H9 (cell line): ENCODE measurements around the gene LPP. TPM values are rescaled to one million over a fixed set of nuclear protein-coding genes. Genes with fewer than 3 reads are reported as not detected.

Source experiments
- DNase-seq: peaks from one replicate; pipeline ENCODE4 v3.0.0-alpha.2; 2017
- H2AFZ ChIP-seq: one replicate; pipeline ENCODE4 v1.6.1; 2013; ENCODE audit warnings: mild to moderate bottlenecking, low read length, control low read depth, moderate library complexity
- H2AK5ac ChIP-seq: 2 replicates; pipeline ENCODE4 v1.6.1; 2013; ENCODE audit warnings: low read length, control low read depth, mixed read lengths; ENCODE audit not compliant: insufficient read length
- H2BK120ac ChIP-seq: one replicate; pipeline ENCODE4 v1.6.1; 2013; ENCODE audit warnings: low read depth, mild to moderate bottlenecking, low read length, control low read depth, inconsistent platforms; ENCODE audit not compliant: poor library complexity, severe bottlenecking
- H2BK12ac ChIP-seq: 2 replicates; pipeline ENCODE4 v1.6.1; 2013; ENCODE audit warnings: low read length, control low read depth, mixed read lengths, low read depth; ENCODE audit not compliant: insufficient read length
- H2BK15ac ChIP-seq: 2 replicates; pipeline ENCODE4 v1.6.1; 2013; ENCODE audit warnings: low read depth, low read length, control low read depth
- H2BK20ac ChIP-seq: one replicate; pipeline ENCODE4 v1.6.1; 2013; ENCODE audit warnings: low read depth, mild to moderate bottlenecking, low read length, control low read depth, inconsistent platforms; ENCODE audit not compliant: poor library complexity, severe bottlenecking
- H2BK5ac ChIP-seq: 2 replicates; pipeline ENCODE4 v1.6.1; 2013; ENCODE audit warnings: low read length, control low read depth, mixed read lengths; ENCODE audit not compliant: insufficient read length
- H3K14ac ChIP-seq: 2 replicates; pipeline ENCODE4 v1.6.1; 2013; ENCODE audit warnings: low read length, control low read depth; ENCODE audit not compliant: insufficient read depth
- H3K18ac ChIP-seq: 2 replicates; pipeline ENCODE4 v1.6.1; 2013; ENCODE audit warnings: low read depth, mild to moderate bottlenecking, mixed read lengths, low read length, control low read depth; ENCODE audit not compliant: insufficient read length
- H3K23ac ChIP-seq: 2 replicates; pipeline ENCODE4 v1.6.1; 2013; ENCODE audit warnings: low read length, control low read depth, mixed read lengths, low read depth; ENCODE audit not compliant: insufficient read length
- H3K23me2 ChIP-seq: 2 replicates; pipeline ENCODE4 v1.6.1; 2013; ENCODE audit warnings: low read depth, mild to moderate bottlenecking, mixed read lengths, low read length, control low read depth; ENCODE audit not compliant: insufficient read length, poor library complexity, severe bottlenecking
- H3K27ac ChIP-seq: 2 replicates; pipeline ENCODE4 v1.5.1; 2013; ENCODE audit warnings: low read length, control low read depth, mixed read lengths, low read depth; ENCODE audit not compliant: insufficient read length
- H3K27me3 ChIP-seq: 2 replicates; pipeline ENCODE4 v1.6.1; 2013; ENCODE audit warnings: low read length, control low read depth, inconsistent platforms; ENCODE audit not compliant: insufficient read depth
- H3K4ac ChIP-seq: 2 replicates; pipeline ENCODE4 v1.6.1; 2013; ENCODE audit warnings: low read depth, mild to moderate bottlenecking, control low read depth, inconsistent platforms, low read length, moderate library complexity
- H3K4me1 ChIP-seq: 2 replicates; pipeline ENCODE4 v1.6.1; 2013; ENCODE audit warnings: low read length, control low read depth, inconsistent platforms; ENCODE audit not compliant: insufficient read depth
- H3K4me2 ChIP-seq: 2 replicates; pipeline ENCODE4 v1.6.1; 2013; ENCODE audit warnings: low read length, control low read depth, mixed read lengths; ENCODE audit not compliant: insufficient read length, insufficient read depth
- H3K56ac ChIP-seq: 2 replicates; pipeline ENCODE4 v1.6.1; 2013; ENCODE audit warnings: low read depth, mild to moderate bottlenecking, mixed read lengths, low read length, control low read depth; ENCODE audit not compliant: insufficient read length
- H3K79me1 ChIP-seq: 2 replicates; pipeline ENCODE4 v1.6.1; 2013; ENCODE audit warnings: low read depth, mild to moderate bottlenecking, moderate library complexity, low read length, control low read depth, inconsistent platforms; ENCODE audit not compliant: insufficient read depth, poor library complexity, severe bottlenecking
- H3K79me2 ChIP-seq: 2 replicates; pipeline ENCODE4 v1.6.1; 2013; ENCODE audit warnings: low read length, control low read depth, inconsistent platforms; ENCODE audit not compliant: insufficient read depth
- H3K9ac ChIP-seq: 2 replicates; pipeline ENCODE4 v1.6.1; 2013; ENCODE audit warnings: low read length, control low read depth, mixed read lengths; ENCODE audit not compliant: insufficient read length; ENCODE audit errors: extremely low read depth
- H3K9me3 ChIP-seq: one replicate; pipeline ENCODE4 v1.6.1; 2013; ENCODE audit warnings: low read depth, low read length, inconsistent platforms; ENCODE audit not compliant: control insufficient read depth
- H3T11ph ChIP-seq: one replicate; pipeline ENCODE4 v1.6.1; 2013; ENCODE audit warnings: mild to moderate bottlenecking, low read length, control low read depth, inconsistent platforms
- H4K20me1 ChIP-seq: one replicate; pipeline ENCODE4 v1.6.1; 2013; ENCODE audit not compliant: control insufficient read depth, insufficient read length, insufficient read depth
- H4K5ac ChIP-seq: 2 replicates; pipeline ENCODE4 v1.6.1; 2013; ENCODE audit warnings: low read depth, mild to moderate bottlenecking, mixed read lengths, low read length, control low read depth; ENCODE audit not compliant: insufficient read length
- H4K8ac ChIP-seq: replicated peaks from 2 replicates; pipeline ENCODE4 v1.6.1; 2013; ENCODE audit warnings: low read length, control low read depth, mixed read lengths, low read depth; ENCODE audit not compliant: insufficient read length
- H4K91ac ChIP-seq: 2 replicates; pipeline ENCODE4 v1.6.1; 2013; ENCODE audit warnings: low read depth, mild to moderate bottlenecking, moderate library complexity, mixed read lengths, low read length, control low read depth; ENCODE audit not compliant: insufficient read length
- H3K27ac Mint-ChIP-seq, 3 experiments: 2 replicates in 2 of 3; 3 replicates in 1 of 3; pipeline ENCODE4 v1.8.0; 2020 to 2021; ENCODE audit warnings: mixed read lengths in 3 of 3, mild to moderate bottlenecking in 1 of 3, moderate library complexity in 1 of 3
- H3K27me3 Mint-ChIP-seq: 2 replicates; pipeline ENCODE4 v1.8.0; 2021; ENCODE audit warnings: low read depth, mild to moderate bottlenecking, moderate library complexity, mixed read lengths
- H3K36me3 Mint-ChIP-seq, 3 experiments: 2 replicates in 2 of 3; 3 replicates in 1 of 3; pipeline ENCODE4 v1.8.0; 2020 to 2021; ENCODE audit warnings: low read depth in 3 of 3, mixed read lengths in 3 of 3; ENCODE audit not compliant: insufficient read depth in 1 of 3
- H3K4me1 Mint-ChIP-seq, 2 experiments: 2 replicates each; pipeline ENCODE4 v1.8.0; 2020; ENCODE audit warnings: mixed read lengths in 2 of 2
- H3K4me3 Mint-ChIP-seq, 2 experiments: 2 replicates in 1 of 2; 3 replicates in 1 of 2; pipeline ENCODE4 v1.8.0; 2020 to 2021; ENCODE audit warnings: mild to moderate bottlenecking in 2 of 2, mixed read lengths in 2 of 2, moderate library complexity in 1 of 2
- H3K9me3 Mint-ChIP-seq, 2 experiments: 2 replicates in 1 of 2; 3 replicates in 1 of 2; pipeline ENCODE4 v1.8.0; 2020; ENCODE audit warnings: mild to moderate bottlenecking in 2 of 2, mixed read lengths in 2 of 2, moderate library complexity in 1 of 2
- CTCF ChIP-seq: fragments of 200-600 bp; sonication (generic); conservative IDR thresholded peaks from 3 replicates; pipeline ENCODE4 v1.8.0; 2021; ENCODE audit warnings: antibody characterized with exemption, mild to moderate bottlenecking
- WGBS: extraction: QIAGEN DNeasy Blood & Tissue Kit; methylation state at CpG from one replicate; pipeline ENCODE4 v1.1.7; 2013; ENCODE audit warnings: missing lambda C conversion rate, low lambda C conversion rate, mixed read lengths; ENCODE audit not compliant: insufficient read length; ENCODE audit errors: extremely low coverage; 5-methylcytosine and 5-hydroxymethylcytosine counted together
- total RNA-seq: library from RNA; stranded (reverse); gene quantifications from 2 replicates; pipeline ENCODE4 v1.2.1, GENCODE V29; 2021

LPP gene
- total RNA-seq, 1 experiment from 2014 or later = 64.6 TPM

GRCh38 chr3:188417271-188417696 lies 263.3 kb downstream of the LPP start:
- H4K91ac ChIP-seq = no peak overlapping the region
- H3T11ph ChIP-seq = no peak overlapping the region
- DNase-seq = no peak
- H3K4me1 Mint-ChIP-seq = no peaks in the 10 kb centered on the region
- H2AK5ac ChIP-seq = no peak overlapping the region
- H3K4me1 ChIP-seq = no peaks in the 10 kb centered on the region
- no peak overlapping the region for H3K4me3 Mint-ChIP-seq
- no peak overlapping the region for H2AFZ ChIP-seq
- H3K79me1 ChIP-seq = no peaks in the 10 kb centered on the region
- no peaks in the 10 kb centered on the region for H3K36me3 Mint-ChIP-seq
- no peak overlapping the region for H4K5ac ChIP-seq
- no peak overlapping the region for H3K18ac ChIP-seq
- no peaks in the 10 kb centered on the region for H3K23me2 ChIP-seq
- H2BK5ac ChIP-seq = no peak overlapping the region
- H3K4me2 ChIP-seq = no peak overlapping the region
- no peak overlapping the region for H3K4ac ChIP-seq
- no peak for TF ChIP-seq CTCF
- H3K9me3 Mint-ChIP-seq = no peaks in the 10 kb centered on the region
- H3K56ac ChIP-seq = no peak overlapping the region
- H3K27ac Mint-ChIP-seq = peak overlapping the region in 1 of 3 experiments; percentile 36; a peak in 2 of 7 replicates
- H3K14ac ChIP-seq = no peak overlapping the region
- no peak overlapping the region for H2BK15ac ChIP-seq
- no peak overlapping the region for H3K9ac ChIP-seq
- H2BK20ac ChIP-seq = no peak overlapping the region
- no peaks in the 10 kb centered on the region for H3K79me2 ChIP-seq
- no peak overlapping the region for H2BK120ac ChIP-seq
- H3K27me3 ChIP-seq = no peaks in the 10 kb centered on the region
- H4K8ac ChIP-seq = no peak overlapping the region
- H3K9me3 ChIP-seq = no peaks in the 10 kb centered on the region
- H4K20me1 ChIP-seq = no peaks in the 10 kb centered on the region
- no peak overlapping the region for H3K23ac ChIP-seq
- WGBS = no CpG with 5 or more reads among the region's 3 CpGs
- no peak overlapping the region for H2BK12ac ChIP-seq
- H3K27me3 Mint-ChIP-seq = no peaks in the 10 kb centered on the region
- H3K27ac ChIP-seq = no peak overlapping the region
